Stimulated activated CD4-positive, alpha-beta T cell treated with anti-CD3 and anti-CD28 coated beads, Interleukin-4, amount 100 ng/mL, for 4 hours (primary cell): ENCODE measurements around the gene KRTAP4-16.
"Not testable (repeated sequence)": the region's sequence is repeated elsewhere in the genome, so short reads cannot be mapped to it uniquely, and the experiment has no call there.

Source experiments
- DNase-seq, 2 experiments: peaks; one replicate each; pipeline ENCODE4 v3.0.0-alpha.2; 2020

Gene KRTAP4-16

GRCh38 chr17:41069031-41069430 lies 33.0 kb downstream of the KRTAP4-16 start:
- DNase-seq = no peak

- DNase-seq = no peak
These were observed 34.7 kb downstream of the KRTAP4-16 start for GRCh38 chr17:41067281-41067680.

- no peak for DNase-seq
These were observed 36.0 kb downstream of the KRTAP4-16 start, which contains the start of gene KRTAP2-4 for GRCh38 chr17:41065829-41066624. Gene KRTAP2-4, minus strand, starts transcription at chr17:41065879. Its CDS starts 34 bp downstream, at chr17:41065845.

GRCh38 chr17:41065016-41065689 lies 36.9 kb downstream of the KRTAP4-16 start:
- DNase-seq = not testable (repeated sequence)

- DNase-seq = no peak
These were observed 37.7 kb downstream of the KRTAP4-16 start for GRCh38 chr17:41064301-41064700.

GRCh38 chr17:41063449-41063848 lies 38.6 kb downstream of the KRTAP4-16 start:
- DNase-seq = no peak

GRCh38 chr17:41061964-41062363 lies 40.0 kb downstream of the KRTAP4-16 start:
- DNase-seq = no peak

GRCh38 chr17:41060052-41060604 lies 41.9 kb downstream of the KRTAP4-16 start, which contains the start of gene KRTAP2-3:
Gene KRTAP2-3, minus strand, starts transcription at chr17:41060114. Its CDS starts 64 bp downstream, at chr17:41060050.
- no peak for DNase-seq

- DNase-seq = not testable (repeated sequence)
These were observed 42.5 kb downstream of the KRTAP4-16 start for GRCh38 chr17:41059276-41060051.

- DNase-seq = no peak
These were observed 43.3 kb downstream of the KRTAP4-16 start for GRCh38 chr17:41058741-41059140.

- no peak for DNase-seq
These were observed 44.5 kb downstream of the KRTAP4-16 start for GRCh38 chr17:41057547-41057946.

- DNase-seq = not testable (repeated sequence)
These were observed 46.9 kb downstream of the KRTAP4-16 start, which contains the start of gene KRTAP2-2 for GRCh38 chr17:41055130-41055529. Gene KRTAP2-2, minus strand, starts transcription at chr17:41055230. Its CDS starts 19 bp downstream, at chr17:41055211.

GRCh38 chr17:41054556-41054955 lies 47.5 kb downstream of the KRTAP4-16 start:
- not testable (repeated sequence) for DNase-seq

GRCh38 chr17:41054025-41054424 lies 48.0 kb downstream of the KRTAP4-16 start:
- no peak for DNase-seq

- DNase-seq = no peak
These were observed 49.4 kb downstream of the KRTAP4-16 start for GRCh38 chr17:41052566-41052965.
